ENCODE data around the gene NCOA1. TPM values are rescaled to one million over a fixed set of nuclear protein-coding genes. Genes with fewer than 3 reads are reported as not detected.

NCOA1 gene
- total and polyA plus RNA-seq, 2 of the 4 experiments (the other 2 are of a cell fraction): 6.7 to 11.3 TPM

DNA sequence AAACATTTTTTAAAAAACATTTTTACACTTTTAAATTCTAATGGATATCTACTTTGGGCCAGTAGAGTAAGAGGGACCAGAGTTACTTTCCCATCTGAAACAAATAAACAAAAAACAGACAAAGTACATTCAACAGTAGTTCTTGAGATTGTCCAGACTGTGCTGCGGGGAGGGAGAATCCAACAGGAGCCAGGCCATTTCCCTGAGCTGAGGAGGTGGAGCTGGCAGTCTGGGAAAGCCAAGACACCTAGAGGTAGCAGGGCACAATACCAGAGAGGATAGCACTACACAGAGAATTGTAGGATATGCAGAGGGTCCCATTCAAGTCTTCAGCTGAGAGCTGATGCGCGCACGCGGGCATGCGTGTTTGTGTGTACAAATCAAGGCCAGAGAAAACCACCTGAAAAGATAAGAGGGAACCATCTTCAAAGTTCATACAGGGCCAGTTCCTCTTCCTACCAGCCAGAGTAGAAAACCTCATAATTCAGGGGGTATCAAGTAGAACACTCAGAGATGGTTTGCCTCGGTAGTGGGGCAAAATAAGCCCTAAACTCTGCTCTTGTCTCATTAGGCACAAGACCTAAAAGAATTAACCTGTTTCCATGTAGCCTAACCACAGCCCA, 258.1 kb downstream of the NCOA1 start:
- no peak overlapping the region for H3K4me3 ChIP-seq (ENCODE audit: insufficient read depth, low read depth, low read length)
- POLR2A ChIA-PET (ENCODE audit: unreplicated experiment): no interaction called here
- TF ChIP-seq, protein P1, sequence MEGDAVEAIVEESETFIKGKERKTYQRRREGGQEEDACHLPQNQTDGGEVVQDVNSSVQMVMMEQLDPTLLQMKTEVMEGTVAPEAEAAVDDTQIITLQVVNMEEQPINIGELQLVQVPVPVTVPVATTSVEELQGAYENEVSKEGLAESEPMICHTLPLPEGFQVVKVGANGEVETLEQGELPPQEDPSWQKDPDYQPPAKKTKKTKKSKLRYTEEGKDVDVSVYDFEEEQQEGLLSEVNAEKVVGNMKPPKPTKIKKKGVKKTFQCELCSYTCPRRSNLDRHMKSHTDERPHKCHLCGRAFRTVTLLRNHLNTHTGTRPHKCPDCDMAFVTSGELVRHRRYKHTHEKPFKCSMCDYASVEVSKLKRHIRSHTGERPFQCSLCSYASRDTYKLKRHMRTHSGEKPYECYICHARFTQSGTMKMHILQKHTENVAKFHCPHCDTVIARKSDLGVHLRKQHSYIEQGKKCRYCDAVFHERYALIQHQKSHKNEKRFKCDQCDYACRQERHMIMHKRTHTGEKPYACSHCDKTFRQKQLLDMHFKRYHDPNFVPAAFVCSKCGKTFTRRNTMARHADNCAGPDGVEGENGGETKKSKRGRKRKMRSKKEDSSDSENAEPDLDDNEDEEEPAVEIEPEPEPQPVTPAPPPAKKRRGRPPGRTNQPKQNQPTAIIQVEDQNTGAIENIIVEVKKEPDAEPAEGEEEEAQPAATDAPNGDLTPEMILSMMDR (conservative IDR thresholded peaks at IDR 0.05; ENCODE audit: low read depth, low read length): no peak
- TF ChIP-seq NFE2L2 (IDR thresholded peaks at IDR 0.05; ENCODE audit: low read depth, low read length): no peak
- no peak for TF ChIP-seq POLR2A (IDR thresholded peaks at IDR 0.05; ENCODE audit: low read depth, low read length)
- TF ChIP-seq CHD1 (IDR thresholded peaks at IDR 0.05; ENCODE audit: low read depth, low read length): no peak
- TF ChIP-seq, protein P2, sequence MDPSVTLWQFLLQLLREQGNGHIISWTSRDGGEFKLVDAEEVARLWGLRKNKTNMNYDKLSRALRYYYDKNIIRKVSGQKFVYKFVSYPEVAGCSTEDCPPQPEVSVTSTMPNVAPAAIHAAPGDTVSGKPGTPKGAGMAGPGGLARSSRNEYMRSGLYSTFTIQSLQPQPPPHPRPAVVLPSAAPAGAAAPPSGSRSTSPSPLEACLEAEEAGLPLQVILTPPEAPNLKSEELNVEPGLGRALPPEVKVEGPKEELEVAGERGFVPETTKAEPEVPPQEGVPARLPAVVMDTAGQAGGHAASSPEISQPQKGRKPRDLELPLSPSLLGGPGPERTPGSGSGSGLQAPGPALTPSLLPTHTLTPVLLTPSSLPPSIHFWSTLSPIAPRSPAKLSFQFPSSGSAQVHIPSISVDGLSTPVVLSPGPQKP (IDR thresholded peaks at IDR 0.05; ENCODE audit: borderline replicate concordance, low read depth, low read length): no peak
- no peak for TF ChIP-seq MAFK (IDR thresholded peaks at IDR 0.05; ENCODE audit: low read depth, low read length)
- TF ChIP-seq RAD21 (IDR thresholded peaks at IDR 0.05; ENCODE audit: low read length): no peak
- H4K20me1 ChIP-seq (ENCODE audit: insufficient read depth, low read length): no peaks in the 10 kb centered on the region
- H2BK120ac ChIP-seq (ENCODE audit: low read depth, low read length): no peak overlapping the region
- no peak overlapping the region for H2BK15ac ChIP-seq (ENCODE audit: low read depth, low read length)
- no TSS peak for BruUV-seq (replicated peaks)
- intact Hi-C loops (cut with micrococcal nuclease) (no loop called here), dilution Hi-C loops (cut with HindIII; ENCODE audit: low sequenced_read_pairs, unreplicated experiment) (no loop called here), in situ Hi-C loops (cut with MboI; ENCODE audit: low sequenced_read_pairs) (no loop called here)
- no peaks in the 10 kb centered on the region for H3K27me3 ChIP-seq (ENCODE audit: control insufficient read depth, insufficient read depth, low read length)
- H2AFZ ChIP-seq (replicated peaks; ENCODE audit: low read length, poor library complexity): no peak overlapping the region
- H2BK20ac ChIP-seq (ENCODE audit: low read depth, low read length): no peak overlapping the region
- H2AK9ac ChIP-seq (replicated peaks; ENCODE audit: low read depth, low read length, poor library complexity): no peak overlapping the region
- H3K79me1 ChIP-seq (ENCODE audit: low read depth in 1 of 2, low read length in 2 of 2): no peaks in the 10 kb centered on the region
- H4K8ac ChIP-seq (ENCODE audit: low read depth in 2 of 2, low read length in 2 of 2): no peak overlapping the region
- ATAC-seq (ENCODE audit: low read depth) (no peak), DNase-seq (no peak)
- H3K9me1 ChIP-seq (ENCODE audit: insufficient read depth, low read length): no peaks in the 10 kb centered on the region
- H3K27ac ChIP-seq (ENCODE audit: insufficient read depth, low read length): no peak overlapping the region
- WGBS, 2 experiments (ENCODE audit: extremely low coverage in 2 of 2, insufficient read length in 1 of 2): no CpG with 5 or more reads among the region's 7 CpGs
- no peaks in the 10 kb centered on the region for H3K9me3 ChIP-seq (ENCODE audit: control insufficient read depth, insufficient read depth, low read length)
- CTCF ChIA-PET: no interaction called here
- peaks cover 2% of the 10 kb centered on the region; the same call in 1 of the 2 replicates for H3K36me3 ChIP-seq (ENCODE audit: control insufficient read depth, insufficient read depth, low read length)
- H4K5ac ChIP-seq (ENCODE audit: low read depth, low read length): no peak overlapping the region
- H2BK5ac ChIP-seq (ENCODE audit: low read depth, low read length, poor library complexity, severe bottlenecking): no peak overlapping the region
- H3K4me2 ChIP-seq (ENCODE audit: low read depth, low read length): no peak overlapping the region
- H4K91ac ChIP-seq (ENCODE audit: insufficient read depth, low read depth, low read length): no peak overlapping the region
- no peak overlapping the region for H2AK5ac ChIP-seq (ENCODE audit: low read depth, low read length)
- H3K9ac ChIP-seq (ENCODE audit: low read depth, low read length): no peak overlapping the region
- no peak overlapping the region for H3K23ac ChIP-seq (ENCODE audit: low read depth, low read length)
- no peaks in the 10 kb centered on the region for H3K4me1 ChIP-seq (ENCODE audit: control insufficient read depth, insufficient read depth, low read length)
- H3K4ac ChIP-seq (ENCODE audit: low read depth, low read length): no peak overlapping the region
- no peak overlapping the region for H3K56ac ChIP-seq (ENCODE audit: extremely low read depth, insufficient read depth, low read length)
- H3K14ac ChIP-seq (replicated peaks; ENCODE audit: low read depth, low read length): no peak overlapping the region
- H3K18ac ChIP-seq (ENCODE audit: low read depth, low read length): no peak overlapping the region

All from IMR-90 (cell line).